OCI-LY7 (cell line): ENCODE results near the gene TRIM54.

Source experiments
- CTCF ChIP-seq: fragments of 200-600 bp; sonication (generic); conservative IDR thresholded peaks from 2 replicates; pipeline ENCODE4 v1.5.1; 2014; ENCODE audit warnings: mild to moderate bottlenecking, antibody characterized with exemption, low read length, moderate library complexity, mixed read lengths
- EZH2phosphoT487 ChIP-seq: fragments of 200-600 bp; sonication (generic); IDR thresholded peaks from 2 replicates; pipeline ENCODE4 v1.6.1; 2018; ENCODE audit warnings: low read depth, borderline replicate concordance, mild to moderate bottlenecking, mixed run types, antibody characterized with exemption, low read length, moderate library complexity, mixed read lengths

GRCh38 chr2:27312152-27312551, 29.9 kb downstream of the TRIM54 start:
- TF ChIP-seq CTCF (no peak), EZH2phosphoT487 (no peak)
